Naive thymus-derived CD8-positive, alpha-beta T cell (primary cell): ENCODE data around the gene STAT4. TPM values are rescaled to one million over a fixed set of nuclear protein-coding genes. Genes with fewer than 3 reads are reported as not detected.

Experiments used
- ATAC-seq, 2 donors: fragments of 150-1000 bp; cut with Tn5 transposase in 1 of 2; sonication (Bioruptor Pico), chemical (Tn5 transposase) in 1 of 2; 1 replicate in 1 of 2; 2 replicates in 1 of 2; pipeline ENCODE4 v1.10.0; 2021; ENCODE audit warnings: mild to moderate bottlenecking in 2 of 2, moderate library complexity in 2 of 2
- POLR2A ChIA-PET: fragments of 350-600 bp; sonication (Branson Sonifier 250); formaldehyde crosslinking; loops from one replicate; lab custom pipeline; 2021; ENCODE audit warnings: antibody characterized with exemption; lab: Charles Lee
- DNase-seq, 10 donors: peaks; one replicate each; pipeline versions ENCODE4 v3.0.0 to v3.0.0-alpha.2; 2020 to 2022
- H3K27ac Mint-ChIP-seq, 10 donors: one replicate each; pipeline ENCODE4 v1.8.0; 2020 to 2022; ENCODE audit warnings: mild to moderate bottlenecking in 10 of 10, mixed read lengths in 10 of 10, moderate library complexity in 4 of 10, inconsistent platforms in 1 of 10
- H3K27me3 Mint-ChIP-seq, 5 donors: one replicate each; pipeline ENCODE4 v1.8.0; 2021 to 2022; ENCODE audit warnings: mixed read lengths in 5 of 5
- H3K36me3 Mint-ChIP-seq, 3 donors: one replicate each; pipeline ENCODE4 v1.8.0; 2020 to 2022; ENCODE audit warnings: mixed read lengths in 3 of 3, mild to moderate bottlenecking in 2 of 3, inconsistent platforms in 1 of 3
- H3K4me1 Mint-ChIP-seq, 4 donors: one replicate each; pipeline ENCODE4 v1.8.0; 2021 to 2022; ENCODE audit warnings: mixed read lengths in 4 of 4
- H3K4me3 Mint-ChIP-seq, 10 donors: one replicate each; pipeline ENCODE4 v1.8.0; 2020 to 2022; ENCODE audit warnings: mild to moderate bottlenecking in 10 of 10, mixed read lengths in 10 of 10, moderate library complexity in 6 of 10, inconsistent platforms in 1 of 10
- H3K9me3 Mint-ChIP-seq, 9 donors: one replicate each; pipeline ENCODE4 v1.8.0; 2020 to 2022; ENCODE audit warnings: mixed read lengths in 9 of 9, mild to moderate bottlenecking in 3 of 9, inconsistent platforms in 1 of 9, moderate library complexity in 1 of 9
- polyA plus RNA-seq, 3 donors: library from polyadenylated mRNA; unstranded; fragments of 300-500 nt; fragmentation: Illumina TruSeq; gene quantifications; one replicate each; pipeline ENCODE4 v1.2.3, GENCODE V29; 2021
- total RNA-seq, 8 experiments: library from RNA in 2 of 8; stranded (reverse) in 2 of 8; gene quantifications; one replicate each; pipeline ENCODE4 v1.2.3 and lab custom pipeline; 2021 to 2026

STAT4 gene, protein sequence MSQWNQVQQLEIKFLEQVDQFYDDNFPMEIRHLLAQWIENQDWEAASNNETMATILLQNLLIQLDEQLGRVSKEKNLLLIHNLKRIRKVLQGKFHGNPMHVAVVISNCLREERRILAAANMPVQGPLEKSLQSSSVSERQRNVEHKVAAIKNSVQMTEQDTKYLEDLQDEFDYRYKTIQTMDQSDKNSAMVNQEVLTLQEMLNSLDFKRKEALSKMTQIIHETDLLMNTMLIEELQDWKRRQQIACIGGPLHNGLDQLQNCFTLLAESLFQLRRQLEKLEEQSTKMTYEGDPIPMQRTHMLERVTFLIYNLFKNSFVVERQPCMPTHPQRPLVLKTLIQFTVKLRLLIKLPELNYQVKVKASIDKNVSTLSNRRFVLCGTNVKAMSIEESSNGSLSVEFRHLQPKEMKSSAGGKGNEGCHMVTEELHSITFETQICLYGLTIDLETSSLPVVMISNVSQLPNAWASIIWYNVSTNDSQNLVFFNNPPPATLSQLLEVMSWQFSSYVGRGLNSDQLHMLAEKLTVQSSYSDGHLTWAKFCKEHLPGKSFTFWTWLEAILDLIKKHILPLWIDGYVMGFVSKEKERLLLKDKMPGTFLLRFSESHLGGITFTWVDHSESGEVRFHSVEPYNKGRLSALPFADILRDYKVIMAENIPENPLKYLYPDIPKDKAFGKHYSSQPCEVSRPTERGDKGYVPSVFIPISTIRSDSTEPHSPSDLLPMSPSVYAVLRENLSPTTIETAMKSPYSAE
- total RNA-seq: 100 to 1,000 TPM; 134 to 137 TPM
- 10 to 100 TPM; 63.2 to 75.8 (median 73.7) TPM for polyA plus RNA-seq
- 196 to 292 (median 240) reads per million in 6 experiments for total RNA-seq (lab: John Stamatoyannopoulos, UW)

DNA sequence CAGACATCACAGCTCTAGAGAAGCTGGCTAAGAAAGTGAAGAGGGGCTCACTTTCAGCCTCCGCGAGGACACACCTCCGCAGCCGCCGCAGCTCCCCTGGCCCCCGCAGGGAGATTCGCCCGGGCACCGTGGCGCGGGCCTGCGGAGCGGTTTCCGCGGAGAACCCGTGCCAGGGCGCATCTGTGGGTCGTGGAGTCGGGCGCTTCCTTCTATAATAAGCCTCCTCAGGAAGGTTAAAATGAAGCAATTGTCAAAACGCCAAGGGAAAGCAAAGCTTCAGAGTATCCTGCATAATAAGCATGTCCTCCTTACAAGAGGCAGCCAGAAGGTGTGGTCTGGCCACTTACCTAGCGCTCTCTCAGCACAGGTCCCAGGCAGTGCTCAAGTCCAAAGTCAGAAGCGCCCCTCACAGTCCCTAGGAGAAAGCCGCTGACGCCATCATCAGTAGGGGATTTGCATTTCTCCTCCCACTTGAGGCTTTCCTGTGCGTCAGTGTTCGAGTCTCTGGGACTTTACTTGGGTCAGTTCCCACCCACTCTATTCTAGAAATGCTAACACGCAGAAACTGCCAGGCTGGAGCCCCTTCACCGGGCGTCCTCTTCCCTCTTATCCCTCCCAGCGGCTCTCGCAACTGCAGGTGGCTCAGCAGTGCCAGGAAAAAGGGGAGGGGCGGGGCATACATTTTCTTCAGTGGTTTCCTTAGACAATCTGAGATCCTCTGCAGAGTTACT lies at the start of gene STAT4:
Gene STAT4, minus strand, starts transcription at position 395 of the 731 bp plus-strand sequence. CDS start 2,791 bp downstream, outside the sequence.
- POLR2A ChIA-PET: interaction anchor here (0.5 to 4.8 kb wide), 18 partner anchors 24 to 1491 kb away, joined by 3 to 93 read pairs (median 6); partner anchors contain the start of genes GLS and NABP1
- peak; percentile 83 to 86 for ATAC-seq
- peaks cover 15 to 64% (median 54%) of the 10 kb centered on the region in 4 donors for H3K4me1 Mint-ChIP-seq

DNA sequence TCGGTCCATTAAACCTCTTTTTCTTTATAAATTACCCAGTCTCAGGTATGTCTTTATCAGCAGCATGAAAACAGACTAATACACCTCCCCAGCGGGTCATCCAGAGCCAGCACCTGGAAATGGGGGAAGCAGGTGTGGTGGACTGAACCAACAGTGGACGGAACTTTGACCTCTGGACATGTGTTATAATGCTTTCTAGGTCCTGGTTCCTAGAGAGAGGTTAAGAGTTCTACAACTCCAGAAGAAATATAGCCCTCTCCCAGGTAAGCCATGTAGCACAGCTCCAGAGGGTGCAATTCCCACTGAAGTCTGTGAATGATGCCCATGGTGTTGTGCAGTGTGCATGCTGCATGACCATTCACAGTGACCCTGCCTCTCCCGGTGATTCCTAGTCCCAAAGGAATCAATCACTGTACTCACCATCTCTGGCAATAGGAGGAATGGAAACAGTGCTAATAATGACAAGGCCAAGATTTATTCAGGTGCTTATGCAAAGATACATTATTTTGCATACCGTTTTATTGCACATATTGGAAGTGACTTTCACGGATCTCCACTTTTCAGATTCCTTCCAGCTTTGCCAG lies 49.2 kb upstream of the STAT4 start:
- H3K9me3 Mint-ChIP-seq: peaks cover 0 to 2% (median 0%) of the 10 kb centered on the region in 9 donors
- H3K27ac Mint-ChIP-seq: no peak overlapping the region
- peaks cover 0 to 3% (median 0%) of the 10 kb centered on the region in 3 donors for H3K36me3 Mint-ChIP-seq
- ATAC-seq (no peak), DNase-seq (no peak)
- no peaks in the 10 kb centered on the region for H3K27me3 Mint-ChIP-seq
- POLR2A ChIA-PET: no interaction called here
- no peak overlapping the region for H3K4me3 Mint-ChIP-seq
- H3K4me1 Mint-ChIP-seq: peaks cover 14 to 47% (median 34%) of the 10 kb centered on the region in 4 donors

More for the DNA sequence above, at the start of gene STAT4:
- Mint-ChIP-seq H3K27ac (peak within 1 kb of the TSS; percentile 90 to 99 (median 98)), H3K36me3 (peaks cover 14 to 26% (median 14%) of the 10 kb centered on the region in 3 donors), H3K9me3 (no peaks in the 10 kb centered on the region), H3K27me3 (no peaks in the 10 kb centered on the region), H3K4me3 (peak within 1 kb of the TSS; percentile 62 to 98 (median 96))
- DNase-seq: peak; percentile 60 to 93 (median 88)

DNA sequence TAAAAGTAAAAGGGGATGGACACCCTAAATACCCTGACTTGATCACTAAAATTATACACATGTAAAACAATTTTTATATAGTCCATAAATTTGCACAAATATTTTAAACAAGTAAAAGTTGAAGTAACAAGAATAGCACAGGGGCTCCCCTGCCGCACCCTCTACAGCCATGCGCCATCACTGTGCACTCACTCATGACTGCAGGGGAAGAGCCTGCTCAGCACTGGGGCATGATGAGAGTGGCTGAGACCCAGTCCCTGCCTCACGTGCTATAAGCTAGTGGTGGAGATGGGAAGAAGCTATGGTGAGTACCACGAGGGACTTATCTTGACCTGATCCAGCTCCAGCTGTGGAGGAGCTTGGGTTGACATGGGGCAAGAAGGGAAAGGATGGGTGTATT lies 47.5 kb upstream of the STAT4 start:
- DNase-seq (no peak), ATAC-seq (no peak)
- Mint-ChIP-seq H3K4me3 (no peak overlapping the region), H3K27me3 (no peaks in the 10 kb centered on the region), H3K36me3 (peaks cover 0 to 3% (median 0%) of the 10 kb centered on the region in 3 donors), H3K4me1 (peaks cover 13 to 53% (median 40%) of the 10 kb centered on the region in 4 donors), H3K27ac (no peak overlapping the region), H3K9me3 (peaks cover 0 to 5% (median 0%) of the 10 kb centered on the region in 9 donors)
- POLR2A ChIA-PET: interaction anchor here (0.9 kb wide), 1 partner anchor 8 kb away, joined by 4 read pairs; no protein-coding TSS in a partner anchor

DNA sequence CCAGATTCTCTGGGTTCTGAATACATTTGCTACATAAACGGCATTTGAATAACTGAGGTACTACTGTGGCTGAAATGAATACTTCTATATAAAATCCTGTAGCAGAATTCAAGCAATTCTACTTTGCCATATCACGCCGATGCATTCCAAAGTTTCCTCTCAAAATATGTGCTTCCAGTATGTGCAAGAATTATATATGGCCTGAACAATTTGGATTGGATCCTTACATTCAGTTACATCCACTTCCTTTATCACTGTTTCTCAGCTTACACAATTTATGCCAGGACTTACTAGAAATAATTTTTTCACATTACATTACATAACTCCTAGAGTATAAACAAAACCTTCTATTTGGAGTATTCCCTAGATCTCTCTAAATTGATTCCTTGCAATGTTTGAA lies 46.3 kb upstream of the STAT4 start:
- Mint-ChIP-seq H3K4me1 (peaks cover 7 to 52% (median 38%) of the 10 kb centered on the region in 4 donors), H3K27me3 (no peaks in the 10 kb centered on the region), H3K4me3 (no peak overlapping the region), H3K9me3 (peaks cover 0 to 5% (median 0%) of the 10 kb centered on the region in 9 donors), H3K27ac (peak overlapping the region in 1 of 10 donors; percentile 28), H3K36me3 (peaks cover 0 to 4% (median 0%) of the 10 kb centered on the region in 3 donors)
- ATAC-seq (no peak), DNase-seq (no peak)
- POLR2A ChIA-PET: interaction anchor here (0.6 kb wide), 1 partner anchor 26 kb away, joined by 3 read pairs; no protein-coding TSS in a partner anchor

DNA sequence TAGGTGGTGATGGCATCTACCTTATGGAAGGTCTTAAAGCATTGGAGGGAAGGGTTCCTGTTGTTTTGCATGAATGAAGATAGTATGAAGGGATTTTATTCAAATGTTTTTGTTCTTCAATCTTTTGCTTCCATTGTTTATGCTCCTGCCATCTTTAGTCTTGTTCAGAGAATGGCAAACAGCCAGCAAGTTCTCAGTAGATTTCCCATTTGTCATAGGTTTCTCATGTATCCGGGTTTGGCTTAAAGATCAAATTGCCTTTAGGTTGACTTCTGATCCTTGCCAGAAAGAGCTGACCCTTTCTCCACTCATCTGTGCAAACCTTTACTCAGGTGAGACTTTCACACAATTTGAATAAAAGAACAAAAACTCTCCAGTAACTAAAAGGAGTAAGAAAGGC lies 44.2 kb upstream of the STAT4 start:
- Mint-ChIP-seq H3K4me1 (peaks cover 10 to 59% (median 48%) of the 10 kb centered on the region in 4 donors), H3K4me3 (peak overlapping the region in 2 of 10 donors; percentile 52 to 61), H3K9me3 (peaks cover 0 to 11% (median 7%) of the 10 kb centered on the region in 9 donors), H3K27ac (peak overlapping the region in 8 of 10 donors; percentile 76 to 93 (median 90)), H3K36me3 (peaks cover 0 to 9% (median 9%) of the 10 kb centered on the region in 3 donors), H3K27me3 (no peaks in the 10 kb centered on the region)
- POLR2A ChIA-PET: interaction anchor here (1.0 to 2.2 kb wide), 4 partner anchors 12 to 483 kb away, joined by 5 to 7 read pairs (median 6); partner anchors contain the start of gene NABP1
- DNase-seq (no peak), ATAC-seq (no peak)

DNA sequence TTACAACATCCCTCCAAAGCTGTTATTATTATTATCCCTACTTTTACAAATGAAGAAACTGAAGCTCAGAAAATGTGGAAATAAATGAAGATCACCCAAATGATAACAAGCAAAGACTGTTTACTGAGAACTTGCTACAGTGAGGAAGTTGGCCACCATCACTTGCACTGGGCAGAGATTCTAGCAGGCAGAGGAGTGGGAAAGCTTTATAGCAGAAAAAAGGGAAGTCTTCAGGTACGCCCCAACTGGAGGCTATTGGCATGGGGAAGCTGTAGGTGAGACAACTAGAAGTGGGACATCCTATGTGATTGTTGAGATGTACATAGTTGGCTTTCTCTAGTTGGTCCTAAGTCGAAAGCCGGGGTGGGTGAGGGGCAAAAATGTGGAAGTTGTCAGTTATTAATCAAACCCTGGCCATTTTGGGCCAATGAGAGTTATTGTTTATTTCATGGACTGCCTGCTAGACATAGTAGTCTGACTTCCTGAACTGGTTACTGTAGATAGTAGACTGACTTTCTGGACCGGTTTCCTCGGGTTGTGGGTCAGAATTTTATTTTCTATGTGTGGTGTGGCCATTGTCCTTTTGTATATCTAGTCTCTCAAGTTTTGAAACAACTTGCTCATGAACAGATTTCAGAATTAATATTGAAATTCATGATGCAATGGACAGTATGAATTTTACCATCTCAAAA lies 40.2 kb upstream of the STAT4 start:
- no peak for ATAC-seq
- H3K27me3 Mint-ChIP-seq: no peaks in the 10 kb centered on the region
- POLR2A ChIA-PET: no interaction called here
- H3K4me1 Mint-ChIP-seq: peaks cover 20 to 76% (median 67%) of the 10 kb centered on the region in 4 donors
- peak overlapping the region in 4 of 10 donors; percentile 7 to 14 (median 11) for H3K4me3 Mint-ChIP-seq
- peaks cover 0 to 11% (median 6%) of the 10 kb centered on the region in 9 donors for H3K9me3 Mint-ChIP-seq
- H3K36me3 Mint-ChIP-seq: peaks cover 0 to 12% (median 6%) of the 10 kb centered on the region in 3 donors
- DNase-seq: no peak
- peak overlapping the region in 4 of 10 donors; percentile 27 to 76 (median 34) for H3K27ac Mint-ChIP-seq

DNA sequence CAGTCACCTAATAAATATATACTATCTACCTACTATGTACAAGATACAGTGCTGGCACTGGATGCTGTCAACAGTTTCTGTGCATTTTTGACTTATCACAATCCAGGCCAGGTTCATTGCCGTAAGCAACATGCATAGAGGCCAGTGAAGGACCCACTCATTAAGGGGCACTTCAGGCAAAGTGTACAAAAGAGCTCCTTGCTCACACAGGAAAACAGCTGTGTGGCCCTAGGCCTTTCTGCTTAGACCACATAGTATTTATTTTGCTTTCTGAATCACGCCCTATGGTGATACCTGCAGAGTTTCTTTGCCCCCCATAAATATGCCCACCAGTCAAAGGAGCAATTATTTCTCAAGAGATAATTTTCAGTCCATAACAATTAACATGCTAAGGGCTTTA lies 39.6 kb upstream of the STAT4 start:
- Mint-ChIP-seq H3K4me1 (peaks cover 20 to 74% (median 67%) of the 10 kb centered on the region in 4 donors), H3K36me3 (peaks cover 0 to 12% (median 6%) of the 10 kb centered on the region in 3 donors), H3K27ac (peak overlapping the region in 5 of 10 donors; percentile 25 to 76 (median 40)), H3K9me3 (peaks cover 0 to 11% (median 6%) of the 10 kb centered on the region in 9 donors), H3K4me3 (peak overlapping the region in 5 of 10 donors; percentile 7 to 85 (median 12)), H3K27me3 (no peaks in the 10 kb centered on the region)
- POLR2A ChIA-PET: no interaction called here
- no peak for DNase-seq
- ATAC-seq: no peak

DNA sequence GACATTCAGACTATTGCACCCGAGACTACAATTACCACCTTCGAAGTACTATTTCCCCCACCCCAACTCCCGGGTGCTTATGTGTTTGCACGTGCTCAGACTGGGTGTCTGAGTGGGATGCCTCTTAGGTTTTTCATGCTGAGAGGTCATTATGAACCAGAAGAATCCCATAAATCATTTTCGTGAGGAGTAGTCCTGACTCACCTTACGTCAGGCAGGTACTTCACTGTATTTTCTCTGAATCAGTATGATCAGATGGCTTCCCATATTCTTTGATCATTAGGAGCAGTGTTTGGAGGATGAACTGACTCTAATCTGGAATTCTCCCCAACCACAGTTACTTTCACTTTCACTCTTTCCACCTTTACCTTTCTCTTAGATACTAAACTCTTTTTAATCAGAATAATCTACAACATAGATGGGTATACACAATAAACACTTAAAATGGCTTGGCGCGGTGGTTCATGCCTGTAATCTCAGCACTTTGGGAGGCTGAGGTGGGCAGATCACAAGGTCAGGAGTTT lies 38.4 kb upstream of the STAT4 start:
- H3K9me3 Mint-ChIP-seq: peaks cover 0 to 11% (median 4%) of the 10 kb centered on the region in 9 donors
- peaks cover 17 to 63% (median 57%) of the 10 kb centered on the region in 4 donors for H3K4me1 Mint-ChIP-seq
- peak overlapping the region; percentile 85 to 97 (median 92) for H3K27ac Mint-ChIP-seq
- H3K27me3 Mint-ChIP-seq: no peaks in the 10 kb centered on the region
- POLR2A ChIA-PET: no interaction called here
- DNase-seq (peak in 1 of 10 donors; percentile 10), ATAC-seq (peak in 1 of 2 donors; percentile 33)
- H3K36me3 Mint-ChIP-seq: peaks cover 0 to 12% (median 6%) of the 10 kb centered on the region in 3 donors
- peak overlapping the region; percentile 62 to 88 (median 78) for H3K4me3 Mint-ChIP-seq

DNA sequence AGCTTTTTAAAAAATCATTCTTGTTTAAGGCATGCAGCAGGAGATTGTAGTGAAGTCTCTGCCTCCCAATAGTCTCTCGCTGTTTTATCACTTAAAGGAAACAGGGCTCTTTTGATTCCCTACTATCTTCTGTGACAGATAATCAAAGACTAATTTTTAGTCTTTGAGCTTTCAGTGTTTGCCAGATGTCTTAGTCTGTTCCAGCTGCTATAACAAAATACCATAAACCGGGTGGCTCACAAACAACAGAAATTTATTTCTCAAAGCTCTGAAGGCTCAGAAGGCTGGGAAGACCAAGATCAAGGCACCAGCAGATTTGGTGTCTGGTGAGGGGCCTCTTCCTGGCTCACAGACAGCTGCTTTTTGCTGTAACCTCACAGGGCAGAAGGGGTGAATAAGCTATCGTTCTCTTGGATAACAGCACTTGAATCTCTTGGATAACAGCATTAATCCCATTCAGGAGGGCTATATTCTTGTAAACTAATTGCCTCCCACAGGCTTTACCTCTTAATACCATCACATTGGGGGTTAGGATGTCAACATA lies 37.8 kb upstream of the STAT4 start:
- POLR2A ChIA-PET: no interaction called here
- Mint-ChIP-seq H3K27me3 (no peaks in the 10 kb centered on the region), H3K36me3 (peaks cover 0 to 12% (median 6%) of the 10 kb centered on the region in 3 donors), H3K4me1 (peaks cover 15 to 58% (median 51%) of the 10 kb centered on the region in 4 donors), H3K9me3 (peaks cover 0 to 11% (median 4%) of the 10 kb centered on the region in 9 donors), H3K4me3 (peak overlapping the region; percentile 62 to 88 (median 78)), H3K27ac (peak overlapping the region; percentile 85 to 97 (median 92))
- DNase-seq: no peak
- ATAC-seq: peak; percentile 46 to 67

DNA sequence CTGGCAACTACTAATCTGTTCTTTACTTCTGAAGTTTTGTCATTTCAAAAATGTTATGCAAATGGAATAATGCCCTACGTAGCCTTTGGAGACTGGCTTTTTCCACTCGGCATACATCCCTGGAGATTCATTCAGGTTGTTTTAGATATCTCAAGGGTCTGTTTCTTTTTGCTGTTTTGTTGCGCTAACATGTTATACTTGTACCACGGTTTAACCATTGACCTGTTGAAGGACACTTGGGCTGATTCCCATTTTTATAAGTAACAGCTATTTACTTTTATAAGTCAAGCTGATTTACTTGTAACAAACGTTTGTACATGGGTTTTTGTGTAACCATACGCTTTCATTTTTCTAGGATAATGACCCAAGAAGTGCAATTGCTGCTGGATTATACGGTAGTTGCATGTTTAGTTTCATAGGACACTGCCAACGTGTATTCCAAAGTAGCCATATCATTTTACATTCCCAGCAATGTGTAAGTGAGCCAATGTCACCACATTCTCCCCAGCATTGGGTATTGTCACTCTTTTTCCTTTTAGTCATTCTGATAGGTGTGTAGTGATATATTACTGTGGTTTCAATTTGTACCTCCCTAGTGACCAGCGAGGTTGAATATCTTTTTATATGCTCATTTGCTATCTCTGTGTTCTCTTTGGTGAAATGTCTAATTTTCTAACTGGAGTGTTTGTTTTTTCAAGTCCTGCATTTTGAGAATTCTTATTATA lies 36.5 kb upstream of the STAT4 start:
- H3K27me3 Mint-ChIP-seq: no peaks in the 10 kb centered on the region
- ATAC-seq: no peak
- peaks cover 15 to 54% (median 40%) of the 10 kb centered on the region in 4 donors for H3K4me1 Mint-ChIP-seq
- no peak for DNase-seq
- H3K4me3 Mint-ChIP-seq: peak overlapping the region in 1 of 10 donors; percentile 3
- H3K27ac Mint-ChIP-seq: peak overlapping the region in 1 of 10 donors; percentile 53
- H3K9me3 Mint-ChIP-seq: peaks cover 0 to 11% (median 4%) of the 10 kb centered on the region in 9 donors
- H3K36me3 Mint-ChIP-seq: peaks cover 0 to 12% (median 6%) of the 10 kb centered on the region in 3 donors
- POLR2A ChIA-PET: no interaction called here
